ENCODE measurements around the gene CYP3A4. TPM values are rescaled to one million over a fixed set of nuclear protein-coding genes. Genes with fewer than 3 reads are reported as not detected.

The CYP3A4 gene
- total RNA-seq, 1 experiment from 2014 or later = not detected

- Histone ChIP-seq H3K79me2 (ENCODE audit: low read length) (no peaks in the 10 kb centered on the region), H3K9me2 (replicated peaks; ENCODE audit: low read length) (no peaks in the 10 kb centered on the region), H3K27ac (ENCODE audit: low read length) (no peak overlapping the region), H2AFZ (ENCODE audit: low read length) (no peak overlapping the region), H3K9me3 (ENCODE audit: low read length) (no peaks in the 10 kb centered on the region), H4K20me1 (ENCODE audit: low read length) (no peaks in the 10 kb centered on the region), H3K27me3 (ENCODE audit: low read length) (peaks cover 23% of the 10 kb centered on the region), H3K4me1 (ENCODE audit: insufficient read depth, low read length) (no peaks in the 10 kb centered on the region), H3K9ac (ENCODE audit: low read length) (no peak overlapping the region), H3K36me3 (ENCODE audit: low read depth, low read length) (no peaks in the 10 kb centered on the region), H3K4me2 (ENCODE audit: low read length) (no peak overlapping the region), H3F3A (ENCODE audit: low read length, unreplicated experiment) (no peaks in the 10 kb centered on the region), H3K4me3 (ENCODE audit: low read length) (no peak overlapping the region)
- ATAC-seq (no peak), DNase-seq (no peak)
- TF ChIP-seq EZH2phosphoT487 (IDR thresholded peaks at IDR 0.05; ENCODE audit: borderline replicate concordance, low read length) (no peak), EZH2 (IDR thresholded peaks at IDR 0.05; ENCODE audit: low read length, unreplicated experiment) (no peak)
- TF ChIP-seq, protein P1, sequence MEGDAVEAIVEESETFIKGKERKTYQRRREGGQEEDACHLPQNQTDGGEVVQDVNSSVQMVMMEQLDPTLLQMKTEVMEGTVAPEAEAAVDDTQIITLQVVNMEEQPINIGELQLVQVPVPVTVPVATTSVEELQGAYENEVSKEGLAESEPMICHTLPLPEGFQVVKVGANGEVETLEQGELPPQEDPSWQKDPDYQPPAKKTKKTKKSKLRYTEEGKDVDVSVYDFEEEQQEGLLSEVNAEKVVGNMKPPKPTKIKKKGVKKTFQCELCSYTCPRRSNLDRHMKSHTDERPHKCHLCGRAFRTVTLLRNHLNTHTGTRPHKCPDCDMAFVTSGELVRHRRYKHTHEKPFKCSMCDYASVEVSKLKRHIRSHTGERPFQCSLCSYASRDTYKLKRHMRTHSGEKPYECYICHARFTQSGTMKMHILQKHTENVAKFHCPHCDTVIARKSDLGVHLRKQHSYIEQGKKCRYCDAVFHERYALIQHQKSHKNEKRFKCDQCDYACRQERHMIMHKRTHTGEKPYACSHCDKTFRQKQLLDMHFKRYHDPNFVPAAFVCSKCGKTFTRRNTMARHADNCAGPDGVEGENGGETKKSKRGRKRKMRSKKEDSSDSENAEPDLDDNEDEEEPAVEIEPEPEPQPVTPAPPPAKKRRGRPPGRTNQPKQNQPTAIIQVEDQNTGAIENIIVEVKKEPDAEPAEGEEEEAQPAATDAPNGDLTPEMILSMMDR (conservative IDR thresholded peaks at IDR 0.05; ENCODE audit: low read depth, low read length) = no peak
- BruUV-seq (replicated peaks) = no TSS peak
- intact Hi-C loops (cut with micrococcal nuclease) = loop anchor here (10.0 kb wide), 1 partner anchor 1546 kb away; no protein-coding TSS in a partner anchor
- CTCF ChIA-PET = no interaction called here
- POLR2A ChIA-PET (ENCODE audit: unreplicated experiment) = no interaction called here
Observed at GRCh38 chr7:99820408-99821027, 36.5 kb upstream of the CYP3A4 start.

GRCh38 chr7:99808766-99809165 lies 24.8 kb upstream of the CYP3A4 start:
- no peaks in the 10 kb centered on the region for H3F3A ChIP-seq (ENCODE audit: low read length, unreplicated experiment)
- BruUV-seq (replicated peaks) = no TSS peak
- TF ChIP-seq, protein P1 (conservative IDR thresholded peaks at IDR 0.05; ENCODE audit: low read depth, low read length) = no peak
- no peak for TF ChIP-seq EZH2phosphoT487 (IDR thresholded peaks at IDR 0.05; ENCODE audit: borderline replicate concordance, low read length)
- TF ChIP-seq EZH2 (IDR thresholded peaks at IDR 0.05; ENCODE audit: low read length, unreplicated experiment) = no peak
- H4K20me1 ChIP-seq (ENCODE audit: low read length) = no peaks in the 10 kb centered on the region
- POLR2A ChIA-PET (ENCODE audit: unreplicated experiment) = no interaction called here
- DNase-seq (no peak), ATAC-seq (no peak)
- no peaks in the 10 kb centered on the region for H3K9me3 ChIP-seq (ENCODE audit: low read length)
- H3K27ac ChIP-seq (ENCODE audit: low read length) = no peak overlapping the region
- H2AFZ ChIP-seq (ENCODE audit: low read length) = no peak overlapping the region
- no peaks in the 10 kb centered on the region for H3K9me2 ChIP-seq (replicated peaks; ENCODE audit: low read length)
- no peaks in the 10 kb centered on the region for H3K36me3 ChIP-seq (ENCODE audit: low read depth, low read length)
- H3K4me2 ChIP-seq (ENCODE audit: low read length) = no peak overlapping the region
- H3K4me1 ChIP-seq (ENCODE audit: insufficient read depth, low read length) = no peaks in the 10 kb centered on the region
- CTCF ChIA-PET = no interaction called here
- intact Hi-C loops (cut with micrococcal nuclease) = no loop called here
- H3K79me2 ChIP-seq (ENCODE audit: low read length) = no peaks in the 10 kb centered on the region
- peaks cover 27% of the 10 kb centered on the region; the same call in 1 of the 2 replicates for H3K27me3 ChIP-seq (ENCODE audit: low read length)
- H3K4me3 ChIP-seq (ENCODE audit: low read length) = no peak overlapping the region
- no peak overlapping the region for H3K9ac ChIP-seq (ENCODE audit: low read length)

GRCh38 chr7:99806839-99807478 lies 23.0 kb upstream of the CYP3A4 start:
- no peak for ATAC-seq
- POLR2A ChIA-PET (ENCODE audit: unreplicated experiment) = no interaction called here
- no peaks in the 10 kb centered on the region for H3K4me1 ChIP-seq (ENCODE audit: insufficient read depth, low read length)

More at GRCh38 chr7:99806839-99807478, 23.0 kb upstream of the CYP3A4 start:
- DNase-seq = no peak
- TF ChIP-seq EZH2 (IDR thresholded peaks at IDR 0.05; ENCODE audit: low read length, unreplicated experiment) (no peak), EZH2phosphoT487 (IDR thresholded peaks at IDR 0.05; ENCODE audit: borderline replicate concordance, low read length) (no peak)
- TF ChIP-seq, protein P1 (conservative IDR thresholded peaks at IDR 0.05; ENCODE audit: low read depth, low read length) = no peak
- Histone ChIP-seq H3K9me2 (replicated peaks; ENCODE audit: low read length) (no peaks in the 10 kb centered on the region), H3K27me3 (ENCODE audit: low read length) (peaks cover 27% of the 10 kb centered on the region; the same call in 1 of the 2 replicates), H3K4me3 (ENCODE audit: low read length) (no peak overlapping the region), H4K20me1 (ENCODE audit: low read length) (no peaks in the 10 kb centered on the region), H2AFZ (ENCODE audit: low read length) (no peak overlapping the region), H3K79me2 (ENCODE audit: low read length) (no peaks in the 10 kb centered on the region), H3K27ac (ENCODE audit: low read length) (no peak overlapping the region), H3K9ac (ENCODE audit: low read length) (no peak overlapping the region), H3F3A (ENCODE audit: low read length, unreplicated experiment) (no peaks in the 10 kb centered on the region), H3K36me3 (ENCODE audit: low read depth, low read length) (no peaks in the 10 kb centered on the region), H3K4me2 (ENCODE audit: low read length) (no peak overlapping the region), H3K9me3 (ENCODE audit: low read length) (no peaks in the 10 kb centered on the region)
- intact Hi-C loops (cut with micrococcal nuclease) = no loop called here
- CTCF ChIA-PET = no interaction called here
- no TSS peak for BruUV-seq (replicated peaks)
